Measurements from ENCODE around the gene CASZ1.

DNA sequence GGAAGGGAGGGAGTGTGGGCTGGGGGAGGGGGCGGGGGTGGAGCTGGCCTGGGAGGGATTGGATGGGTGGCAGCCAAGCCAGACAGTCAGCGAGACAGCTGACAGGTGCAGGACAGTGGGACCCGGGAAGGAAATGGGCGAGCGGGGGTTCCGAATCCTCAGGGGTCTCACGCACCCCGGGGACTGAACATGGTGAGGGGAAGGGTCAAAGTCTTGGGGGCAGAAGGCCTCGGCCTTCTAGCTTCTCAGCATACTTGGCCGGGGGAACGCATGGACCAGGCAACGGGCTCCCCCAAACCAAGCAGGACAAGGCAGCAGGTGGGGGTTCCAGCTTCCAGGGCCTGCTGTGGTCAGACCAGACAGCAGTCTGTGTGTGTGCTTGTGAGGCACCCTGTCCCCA lies 23.1 kb downstream of the CASZ1 start:
- TF ChIP-seq POLR2A (IDR thresholded peaks at IDR 0.05) (no peak), POLR2AphosphoS5 (IDR thresholded peaks at IDR 0.05) (no peak)
- TF ChIP-seq, protein P1, sequence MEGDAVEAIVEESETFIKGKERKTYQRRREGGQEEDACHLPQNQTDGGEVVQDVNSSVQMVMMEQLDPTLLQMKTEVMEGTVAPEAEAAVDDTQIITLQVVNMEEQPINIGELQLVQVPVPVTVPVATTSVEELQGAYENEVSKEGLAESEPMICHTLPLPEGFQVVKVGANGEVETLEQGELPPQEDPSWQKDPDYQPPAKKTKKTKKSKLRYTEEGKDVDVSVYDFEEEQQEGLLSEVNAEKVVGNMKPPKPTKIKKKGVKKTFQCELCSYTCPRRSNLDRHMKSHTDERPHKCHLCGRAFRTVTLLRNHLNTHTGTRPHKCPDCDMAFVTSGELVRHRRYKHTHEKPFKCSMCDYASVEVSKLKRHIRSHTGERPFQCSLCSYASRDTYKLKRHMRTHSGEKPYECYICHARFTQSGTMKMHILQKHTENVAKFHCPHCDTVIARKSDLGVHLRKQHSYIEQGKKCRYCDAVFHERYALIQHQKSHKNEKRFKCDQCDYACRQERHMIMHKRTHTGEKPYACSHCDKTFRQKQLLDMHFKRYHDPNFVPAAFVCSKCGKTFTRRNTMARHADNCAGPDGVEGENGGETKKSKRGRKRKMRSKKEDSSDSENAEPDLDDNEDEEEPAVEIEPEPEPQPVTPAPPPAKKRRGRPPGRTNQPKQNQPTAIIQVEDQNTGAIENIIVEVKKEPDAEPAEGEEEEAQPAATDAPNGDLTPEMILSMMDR (IDR thresholded peaks at IDR 0.05): no peak

Data from stomach (tissue), 4 donors.